HepG2 (cell line): Measurements from ENCODE around the gene PIP4K2B. TPM values are rescaled to one million over a fixed set of nuclear protein-coding genes. Genes with fewer than 3 reads are reported as not detected.

Source experiments
- ATF7 ChIP-seq, 2 experiments: fragments of 450-650 bp in 1 of 2; sonication (generic) in 1 of 2; formaldehyde crosslinking in 1 of 2; IDR thresholded peaks; 2 replicates each; pipeline versions ENCODE4 v1.4.0 to v1.6.1; 2016 to 2020; ENCODE audit warnings: antibody characterized with exemption in 1 of 2, mild to moderate bottlenecking in 1 of 2, missing genetic modification reagents in 1 of 2
- ATF7-NPFF ChIP-seq: sonication (generic); formaldehyde crosslinking; IDR thresholded peaks from 2 replicates; pipeline ENCODE4 v1.8.1; 2023; ENCODE audit warnings: mild to moderate bottlenecking, low read depth, missing genetic modification reagents, moderate library complexity
- BCL6 ChIP-seq: IDR thresholded peaks from 2 replicates; pipeline ENCODE4 v1.6.1; 2016; ENCODE audit warnings: missing genetic modification reagents, missing compliant biosample characterization
- CHD4 ChIP-seq: fragments of 200-600 bp; sonication (generic); IDR thresholded peaks from 2 replicates; pipeline ENCODE4 v1.7.0; 2017; ENCODE audit warnings: mild to moderate bottlenecking, low read length, borderline replicate concordance
- FOXJ3 ChIP-seq: sonication (generic); formaldehyde crosslinking; IDR thresholded peaks from 2 replicates; pipeline ENCODE4 v1.4.0; 2020; ENCODE audit warnings: missing genetic modification reagents, mild to moderate bottlenecking, borderline replicate concordance
- GPN1 ChIP-seq: sonication (generic); formaldehyde crosslinking; IDR thresholded peaks from 2 replicates; pipeline ENCODE4 v1.5.1; 2020; ENCODE audit warnings: missing genetic modification reagents, borderline replicate concordance
- HDAC2 ChIP-seq: sonication (generic); formaldehyde crosslinking; IDR thresholded peaks from 2 replicates; pipeline ENCODE4 v1.4.0; 2020; ENCODE audit warnings: missing genetic modification reagents
- KDM3A ChIP-seq: IDR thresholded peaks from 2 replicates; pipeline ENCODE4 v1.6.1; 2018; ENCODE audit warnings: low read depth, missing compliant biosample characterization
- KDM5B ChIP-seq: sonication (generic); formaldehyde crosslinking; IDR thresholded peaks from 2 replicates; pipeline ENCODE4 v1.4.0; 2020; ENCODE audit warnings: missing genetic modification reagents, mild to moderate bottlenecking, borderline replicate concordance
- KLF16 ChIP-seq, 2 experiments: sonication (generic) in 1 of 2; formaldehyde crosslinking in 1 of 2; IDR thresholded peaks; 2 replicates each; pipeline versions ENCODE4 v1.6.1 to v1.8.0; 2016 to 2023; ENCODE audit warnings: missing genetic modification reagents in 2 of 2, missing compliant biosample characterization in 1 of 2
- MIER2 ChIP-seq: IDR thresholded peaks from 2 replicates; pipeline ENCODE4 v1.6.1; 2016; ENCODE audit warnings: missing biosample characterization, missing genetic modification reagents
- MTA3 ChIP-seq: sonication (generic); formaldehyde crosslinking; IDR thresholded peaks from 2 replicates; pipeline ENCODE4 v1.4.0; 2020; ENCODE audit warnings: missing genetic modification reagents
- NFE2 ChIP-seq: sonication (generic); formaldehyde crosslinking; IDR thresholded peaks from 2 replicates; pipeline ENCODE4 v1.4.0; 2020; ENCODE audit warnings: missing genetic modification reagents
- RBM39 ChIP-seq: fragments of 200-400 bp; formaldehyde crosslinking; IDR thresholded peaks from one replicate; pipeline ENCODE4 v1.6.1; 2018; ENCODE audit warnings: antibody characterized with exemption, mild to moderate bottlenecking, low read depth, low read length; ENCODE audit not compliant: poor library complexity, severe bottlenecking
- RNF2 ChIP-seq: fragments of 450-650 bp; conservative IDR thresholded peaks from 2 replicates; pipeline ENCODE4 v1.6.1; 2016; ENCODE audit warnings: low read depth
- SMARCE1 ChIP-seq: fragments of 450-650 bp; IDR thresholded peaks from 2 replicates; pipeline ENCODE4 v1.6.1; 2017; ENCODE audit warnings: borderline replicate concordance
- TARDBP ChIP-seq: sonication (generic); formaldehyde crosslinking; IDR thresholded peaks from 2 replicates; pipeline ENCODE4 v1.8.0; 2022; ENCODE audit warnings: mild to moderate bottlenecking, missing genetic modification reagents
- TRIM24 ChIP-seq: sonication (generic); formaldehyde crosslinking; IDR thresholded peaks from 2 replicates; pipeline ENCODE4 v1.8.0; 2022; ENCODE audit warnings: mild to moderate bottlenecking, missing genetic modification reagents
- ZFP37 ChIP-seq: sonication (generic); formaldehyde crosslinking; IDR thresholded peaks from 2 replicates; pipeline ENCODE4 v1.4.0; 2020; ENCODE audit warnings: missing genetic modification reagents, borderline replicate concordance
- ZFP41 ChIP-seq: sonication (generic); formaldehyde crosslinking; IDR thresholded peaks from 2 replicates; pipeline ENCODE4 v1.4.0; 2020; ENCODE audit warnings: mild to moderate bottlenecking, missing genetic modification reagents, borderline replicate concordance
- polyA plus RNA-seq, 8 experiments: library from polyadenylated mRNA; depleted of rRNA in 3 of 8; stranded (reverse) in 7 of 8; unstranded in 1 of 8; fragments of >200 nt; fragmentation: Illumina TruSeq in 4 of 8; extraction: Trizol in 4 of 8; gene quantifications; 2 replicates each; pipeline versions ENCODE4 v1.2.1 to v1.2.3, GENCODE V29; 2011 to 2016; ENCODE audit warnings: low read depth in 4 of 8, missing spikeins in 1 of 8, mixed read lengths in 1 of 8; ENCODE audit not compliant: insufficient read depth in 1 of 8
- total RNA-seq, 5 experiments: library from RNA; depleted of rRNA; stranded (reverse); fragments of >200 nt; fragmentation: Illumina TruSeq; extraction: Trizol; gene quantifications; 2 replicates each; pipeline ENCODE4 v1.2.3, GENCODE V29; 2016; ENCODE audit warnings: low read depth in 1 of 5
- TF ChIP-seq, protein P1 (sequence below): sonication (generic); formaldehyde crosslinking; IDR thresholded peaks from 2 replicates; pipeline ENCODE4 v1.5.1; 2020; ENCODE audit warnings: missing genetic modification reagents, mild to moderate bottlenecking, borderline replicate concordance
- TF ChIP-seq, protein P2 (sequence below): IDR thresholded peaks from 2 replicates; pipeline ENCODE4 v1.6.1; 2016; ENCODE audit warnings: missing genetic modification reagents, missing compliant biosample characterization
- TF ChIP-seq, protein P3 (sequence below): sonication (generic); formaldehyde crosslinking; IDR thresholded peaks from 2 replicates; pipeline ENCODE4 v1.5.0; 2020; ENCODE audit warnings: missing genetic modification reagents

Gene PIP4K2B
- total and polyA plus RNA-seq, 2 of the 13 experiments (the other 11 are each of a cell fraction or from before 2014, with no cell fraction given), result 20.4 to 54.0 TPM

DNA sequence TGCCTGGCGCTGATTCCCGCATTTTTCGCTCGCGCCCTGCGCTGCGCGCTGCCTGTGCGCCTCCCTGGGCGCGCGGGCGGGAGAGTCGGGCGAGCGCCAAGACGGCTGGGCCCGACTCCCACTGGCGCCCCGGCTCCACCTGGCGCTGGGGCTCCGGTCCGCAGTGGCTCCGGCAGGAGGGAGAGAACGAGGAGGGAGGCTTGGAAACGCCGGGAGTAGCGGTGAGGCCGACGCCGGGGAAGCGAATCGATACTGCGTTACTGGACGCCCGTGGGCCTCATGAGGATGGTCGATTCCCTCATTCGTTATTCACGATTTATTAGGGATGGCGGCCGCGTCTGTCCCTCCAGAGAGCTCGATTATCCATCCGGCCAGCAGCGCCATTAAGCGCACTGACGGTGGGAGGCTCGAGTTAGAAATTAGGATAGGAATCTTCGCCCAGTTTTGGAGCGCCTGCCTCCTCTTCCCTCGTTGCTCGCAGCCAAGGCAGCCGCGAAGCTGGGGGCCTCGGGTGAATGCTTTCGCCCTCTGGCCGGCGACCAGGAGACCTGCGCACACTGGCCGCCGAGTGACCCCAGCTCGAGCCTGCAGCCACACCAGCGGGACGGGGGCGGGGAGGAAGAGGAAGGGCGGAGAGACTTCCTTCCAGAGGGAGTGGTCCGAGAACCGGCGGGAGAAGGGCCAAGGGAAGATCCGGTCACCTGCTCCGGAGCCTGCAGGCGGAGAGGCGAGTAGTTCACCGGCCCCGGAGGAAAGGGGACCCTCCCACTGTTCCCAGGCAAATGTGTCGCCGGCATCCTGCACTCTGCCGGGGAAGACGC, 49.9 kb downstream of the PIP4K2B start (continued):
- TF ChIP-seq KDM5B (CRISPR knock-in tag) (peak; percentile 72; the same call in 1 of the 2 replicates), TRIM24 (CRISPR knock-in tag) (no peak), GPN1 (no peak; the same call in 1 of the 2 replicates), ATF7 (IDR thresholded peaks at IDR 0.05) (no peak), ATF7 (CRISPR knock-in tag; IDR thresholded peaks at IDR 0.05) (no peak), KLF16 (CRISPR knock-in tag; IDR thresholded peaks at IDR 0.05) (peak in 1 of 2 experiments; percentile 55; a peak in 2 of 4 replicates), ATF7-NPFF (CRISPR knock-in tag) (peak; percentile 87), CHD4 (no peak), HDAC2 (CRISPR knock-in tag) (peak; percentile 77), RNF2 (0 out of 2 replicates have a peak, but pooled peaks have one; percentile 51), FOXJ3 (CRISPR knock-in tag) (no peak; the same call in 1 of the 2 replicates), SMARCE1 (no peak), TARDBP (CRISPR knock-in tag) (peak; percentile 87; the same call in 1 of the 2 replicates), NFE2 (no peak), KDM3A (CRISPR knock-in tag) (peak; percentile 40; the same call in 1 of the 2 replicates), MIER2 (no peak), ZFP37 (CRISPR knock-in tag) (peak; percentile 79; the same call in 1 of the 2 replicates), RBM39 (no peak), MTA3 (CRISPR knock-in tag) (no peak), BCL6 (CRISPR knock-in tag) (no peak), ZFP41 (peak; percentile 64; the same call in 1 of the 2 replicates)
- TF ChIP-seq, protein P1, sequence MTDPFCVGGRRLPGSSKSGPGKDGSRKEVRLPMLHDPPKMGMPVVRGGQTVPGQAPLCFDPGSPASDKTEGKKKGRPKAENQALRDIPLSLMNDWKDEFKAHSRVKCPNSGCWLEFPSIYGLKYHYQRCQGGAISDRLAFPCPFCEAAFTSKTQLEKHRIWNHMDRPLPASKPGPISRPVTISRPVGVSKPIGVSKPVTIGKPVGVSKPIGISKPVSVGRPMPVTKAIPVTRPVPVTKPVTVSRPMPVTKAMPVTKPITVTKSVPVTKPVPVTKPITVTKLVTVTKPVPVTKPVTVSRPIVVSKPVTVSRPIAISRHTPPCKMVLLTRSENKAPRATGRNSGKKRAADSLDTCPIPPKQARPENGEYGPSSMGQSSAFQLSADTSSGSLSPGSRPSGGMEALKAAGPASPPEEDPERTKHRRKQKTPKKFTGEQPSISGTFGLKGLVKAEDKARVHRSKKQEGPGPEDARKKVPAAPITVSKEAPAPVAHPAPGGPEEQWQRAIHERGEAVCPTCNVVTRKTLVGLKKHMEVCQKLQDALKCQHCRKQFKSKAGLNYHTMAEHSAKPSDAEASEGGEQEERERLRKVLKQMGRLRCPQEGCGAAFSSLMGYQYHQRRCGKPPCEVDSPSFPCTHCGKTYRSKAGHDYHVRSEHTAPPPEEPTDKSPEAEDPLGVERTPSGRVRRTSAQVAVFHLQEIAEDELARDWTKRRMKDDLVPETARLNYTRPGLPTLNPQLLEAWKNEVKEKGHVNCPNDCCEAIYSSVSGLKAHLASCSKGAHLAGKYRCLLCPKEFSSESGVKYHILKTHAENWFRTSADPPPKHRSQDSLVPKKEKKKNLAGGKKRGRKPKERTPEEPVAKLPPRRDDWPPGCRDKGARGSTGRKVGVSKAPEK (CRISPR knock-in tag), result no peak
- TF ChIP-seq, protein P2, sequence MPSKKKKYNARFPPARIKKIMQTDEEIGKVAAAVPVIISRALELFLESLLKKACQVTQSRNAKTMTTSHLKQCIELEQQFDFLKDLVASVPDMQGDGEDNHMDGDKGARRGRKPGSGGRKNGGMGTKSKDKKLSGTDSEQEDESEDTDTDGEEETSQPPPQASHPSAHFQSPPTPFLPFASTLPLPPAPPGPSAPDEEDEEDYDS (CRISPR knock-in tag), result peak; percentile 91
- TF ChIP-seq, protein P3, sequence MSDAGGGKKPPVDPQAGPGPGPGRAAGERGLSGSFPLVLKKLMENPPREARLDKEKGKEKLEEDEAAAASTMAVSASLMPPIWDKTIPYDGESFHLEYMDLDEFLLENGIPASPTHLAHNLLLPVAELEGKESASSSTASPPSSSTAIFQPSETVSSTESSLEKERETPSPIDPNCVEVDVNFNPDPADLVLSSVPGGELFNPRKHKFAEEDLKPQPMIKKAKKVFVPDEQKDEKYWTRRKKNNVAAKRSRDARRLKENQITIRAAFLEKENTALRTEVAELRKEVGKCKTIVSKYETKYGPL (CRISPR knock-in tag), result no peak
